HG03439 (cell line): ENCODE data around the gene VPS41.
"Not testable (repeated sequence)": the region's sequence is repeated elsewhere in the genome, so short reads cannot be mapped to it uniquely, and the experiment has no call there.

Experiments used
- ATAC-seq: cut with Tn5 transposase; IDR thresholded peaks from one replicate; pipeline ENCODE4 v1.9.1; 2021; ENCODE audit warnings: mild to moderate bottlenecking, moderate library complexity; ENCODE audit not compliant: unreplicated experiment

The VPS41 gene

GRCh38 chr7:38858259-38858884, 50.6 kb downstream of the VPS41 start:
- no peak for ATAC-seq

GRCh38 chr7:38855867-38856266, 53.1 kb downstream of the VPS41 start:
- no peak for ATAC-seq

GRCh38 chr7:38855386-38855785, 53.6 kb downstream of the VPS41 start:
- ATAC-seq, result no peak

GRCh38 chr7:38854947-38855346, 54.0 kb downstream of the VPS41 start:
- ATAC-seq, result not testable (repeated sequence)

GRCh38 chr7:38851321-38851720, 57.7 kb downstream of the VPS41 start:
- ATAC-seq, result no peak

GRCh38 chr7:38846280-38846679, 62.7 kb downstream of the VPS41 start:
- no peak for ATAC-seq

- ATAC-seq, result no peak
These were observed 63.9 kb downstream of the VPS41 start for GRCh38 chr7:38844952-38845563.

- no peak for ATAC-seq
These were observed 66.2 kb downstream of the VPS41 start for GRCh38 chr7:38842746-38843145.

GRCh38 chr7:38840736-38841460, 68.1 kb downstream of the VPS41 start:
- ATAC-seq, result no peak

GRCh38 chr7:38839851-38840250, 69.1 kb downstream of the VPS41 start:
- no peak for ATAC-seq

GRCh38 chr7:38838725-38839385, 70.1 kb downstream of the VPS41 start:
- ATAC-seq, result no peak

GRCh38 chr7:38834357-38834756, 74.6 kb downstream of the VPS41 start:
- no peak for ATAC-seq

GRCh38 chr7:38833329-38833728, 75.7 kb downstream of the VPS41 start:
- ATAC-seq, result no peak

- no peak for ATAC-seq
These were observed 77.6 kb downstream of the VPS41 start for GRCh38 chr7:38831259-38831996.

GRCh38 chr7:38830826-38831225, 78.2 kb downstream of the VPS41 start:
- ATAC-seq, result no peak

GRCh38 chr7:38829488-38830165, 79.4 kb downstream of the VPS41 start:
- no peak for ATAC-seq

- no peak for ATAC-seq
These were observed 81.0 kb downstream of the VPS41 start for GRCh38 chr7:38828026-38828425.

GRCh38 chr7:38825721-38826440, 83.1 kb downstream of the VPS41 start:
- ATAC-seq, result no peak

GRCh38 chr7:38824948-38825347, 84.0 kb downstream of the VPS41 start:
- no peak for ATAC-seq

GRCh38 chr7:38822549-38822948, 86.4 kb downstream of the VPS41 start:
- ATAC-seq, result no peak
